ENCODE measurements around the gene CELA1. TPM values are rescaled to one million over a fixed set of nuclear protein-coding genes. Genes with fewer than 3 reads are reported as not detected.

CELA1 gene
- total and polyA plus RNA-seq, 10 of the 15 experiments (the other 5 are each of a cell fraction or from before 2014, with no cell fraction given) = not detected

DNA sequence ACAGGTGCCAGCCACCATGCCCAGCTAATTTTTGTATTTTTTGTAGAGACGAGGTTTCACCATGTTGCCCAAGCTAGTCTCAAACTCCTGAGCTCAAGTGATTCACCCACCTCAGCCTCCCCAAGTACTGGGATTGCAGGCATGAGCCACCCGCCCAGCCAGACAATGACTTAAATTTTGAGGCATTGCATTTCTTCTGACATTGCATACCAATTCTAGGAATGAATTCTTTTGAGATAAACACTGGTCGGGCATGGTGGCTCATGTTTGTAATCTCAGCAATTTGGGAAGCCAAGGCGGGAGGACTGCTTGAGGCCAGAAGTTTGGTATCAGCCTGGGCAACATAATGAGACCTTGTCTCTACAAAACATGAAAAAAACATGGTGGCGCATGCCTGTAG, 2.5 kb upstream of the CELA1 start:
- H3K27ac ChIP-seq (ENCODE audit: control insufficient read depth, insufficient read depth) = no peak overlapping the region
- H4K20me1 ChIP-seq (ENCODE audit: control insufficient read depth, insufficient read depth) = no peaks in the 10 kb centered on the region
- ChIA-PET POLR2A (no interaction called here), CTCF (interaction anchor here (1.0 to 4.2 kb wide), 5 partner anchors 8 to 361 kb away, joined by 3 to 32 read pairs (median 4); no protein-coding TSS in a partner anchor), SMC1A (ENCODE audit: uncharacterized antibody, unreplicated experiment) (interaction anchor here (0.9 to 2.8 kb wide), 3 partner anchors 8 to 183 kb away, joined by 3 to 27 read pairs (median 5); no protein-coding TSS in a partner anchor), RAD21 (ENCODE audit: unreplicated experiment) (interaction anchor here (1.8 kb wide), 1 partner anchor 584 kb away, joined by 4 read pairs; no protein-coding TSS in a partner anchor)
- intact Hi-C loops (cut with micrococcal nuclease; ENCODE audit: unreplicated experiment) = no loop called here
- no peak overlapping the region for H3K9ac ChIP-seq (ENCODE audit: control insufficient read depth, insufficient read depth, low read length)
- in situ Hi-C loops (cut with MboI) = no loop called here
- no peaks in the 10 kb centered on the region for H3K36me3 ChIP-seq (ENCODE audit: control insufficient read depth in 2 of 2, insufficient read depth in 2 of 2, low read length in 1 of 2)
- no peak for DNase-seq (ENCODE audit: low read depth, low spot score)
- H3K9me3 ChIP-seq (replicated peaks; ENCODE audit: control insufficient read depth, insufficient read depth, low read length) = no peaks in the 10 kb centered on the region
- H3K4me1 ChIP-seq (ENCODE audit: control insufficient read depth, insufficient read depth, low read length) = peaks cover 4% of the 10 kb centered on the region
- 88% methylated on average over 5 of the region's 5 CpGs for WGBS (ENCODE audit: insufficient coverage, insufficient replicate concordance, low lambda C conversion rate, missing lambda C conversion rate)
- TF ChIP-seq CEBPZ (IDR thresholded peaks at IDR 0.05; ENCODE audit: low read depth, low read length) = no peak
- no TSS peak for BruUV-seq (replicated peaks)
- H3K4me2 ChIP-seq (ENCODE audit: control insufficient read depth, insufficient read depth) = no peak overlapping the region
- ATAC-seq = no peak
- no peak overlapping the region for H2AFZ ChIP-seq (ENCODE audit: control insufficient read depth, low read depth, low read length)
- FAIRE-seq = no peak
- H3K79me2 ChIP-seq (ENCODE audit: control insufficient read depth, insufficient read depth, low read length) = no peaks in the 10 kb centered on the region
- H3K4me3 ChIP-seq = no peak overlapping the region
- H3K27me3 ChIP-seq (replicated peaks in 1 of 2; ENCODE audit: control insufficient read depth in 2 of 2, insufficient read depth in 2 of 2, low read length in 1 of 2) = no peaks in the 10 kb centered on the region

DNA sequence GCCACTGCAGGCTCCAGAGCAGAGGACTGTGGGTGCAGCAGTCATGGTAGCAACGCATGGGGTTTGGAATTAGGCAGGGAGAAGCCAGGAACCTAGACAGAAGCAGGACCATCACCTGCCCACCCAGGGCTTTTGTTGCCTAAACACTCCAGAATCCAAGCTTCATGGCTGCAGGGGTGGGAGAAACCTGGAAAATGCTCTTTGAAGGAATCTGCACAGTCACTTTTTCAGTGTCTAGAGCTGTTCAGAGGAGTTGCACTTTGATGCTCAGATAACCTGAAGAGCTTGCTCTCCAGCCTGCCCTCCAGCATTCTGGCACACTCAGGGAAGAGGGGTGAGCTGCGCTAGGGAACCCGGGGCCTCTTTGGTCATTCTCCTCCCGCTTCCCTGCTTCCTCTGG, 1.6 kb upstream of the CELA1 start:
- SMC1A ChIA-PET (ENCODE audit: uncharacterized antibody, unreplicated experiment) = interaction anchor here (2.2 kb wide), 1 partner anchor 184 kb away, joined by 5 read pairs; no protein-coding TSS in a partner anchor
- CTCF ChIA-PET = interaction anchor here (1.0 to 4.2 kb wide), 2 partner anchors 12 to 258 kb away, joined by 3 to 18 read pairs; no protein-coding TSS in a partner anchor
- no peak overlapping the region for H3K4me3 ChIP-seq

More for the DNA sequence above, 1.6 kb upstream of the CELA1 start:
- no peak overlapping the region for H3K9ac ChIP-seq (ENCODE audit: control insufficient read depth, insufficient read depth, low read length)
- DNase-seq (ENCODE audit: low read depth, low spot score) = no peak
- H3K79me2 ChIP-seq (ENCODE audit: control insufficient read depth, insufficient read depth, low read length) = no peaks in the 10 kb centered on the region
- no peak overlapping the region for H3K27ac ChIP-seq (ENCODE audit: control insufficient read depth, insufficient read depth)
- WGBS (ENCODE audit: insufficient coverage, insufficient replicate concordance, low lambda C conversion rate, missing lambda C conversion rate) = 83% methylated on average over 4 of the region's 4 CpGs
- peaks cover 11% of the 10 kb centered on the region for H3K4me1 ChIP-seq (ENCODE audit: control insufficient read depth, insufficient read depth, low read length)
- intact Hi-C loops (cut with micrococcal nuclease; ENCODE audit: unreplicated experiment) = no loop called here
- H3K36me3 ChIP-seq (ENCODE audit: control insufficient read depth in 2 of 2, insufficient read depth in 2 of 2, low read length in 1 of 2) = no peaks in the 10 kb centered on the region
- ATAC-seq = no peak
- H3K27me3 ChIP-seq (replicated peaks in 1 of 2; ENCODE audit: control insufficient read depth in 2 of 2, insufficient read depth in 2 of 2, low read length in 1 of 2) = no peaks in the 10 kb centered on the region
- FAIRE-seq = no peak
- no peaks in the 10 kb centered on the region for H4K20me1 ChIP-seq (ENCODE audit: control insufficient read depth, insufficient read depth)
- POLR2A ChIA-PET = no interaction called here
- RAD21 ChIA-PET (ENCODE audit: unreplicated experiment) = no interaction called here
- TF ChIP-seq RBBP5 (conservative IDR thresholded peaks at IDR 0.05) (no peak), KAT2A (conservative IDR thresholded peaks at IDR 0.05; ENCODE audit: control insufficient read depth, low read depth, low read length) (no peak), TCF7 (IDR thresholded peaks at IDR 0.05; ENCODE audit: borderline replicate concordance) (no peak), ATF7 (IDR thresholded peaks at IDR 0.05; ENCODE audit: low read depth) (no peak), SUZ12 (IDR thresholded peaks at IDR 0.05; ENCODE audit: unreplicated experiment) (no peak), MYB (IDR thresholded peaks at IDR 0.05; ENCODE audit: borderline replicate concordance, low read depth, low read length) (no peak), DPF2 (IDR thresholded peaks at IDR 0.05) (no peak)
- TF ChIP-seq, protein P1, sequence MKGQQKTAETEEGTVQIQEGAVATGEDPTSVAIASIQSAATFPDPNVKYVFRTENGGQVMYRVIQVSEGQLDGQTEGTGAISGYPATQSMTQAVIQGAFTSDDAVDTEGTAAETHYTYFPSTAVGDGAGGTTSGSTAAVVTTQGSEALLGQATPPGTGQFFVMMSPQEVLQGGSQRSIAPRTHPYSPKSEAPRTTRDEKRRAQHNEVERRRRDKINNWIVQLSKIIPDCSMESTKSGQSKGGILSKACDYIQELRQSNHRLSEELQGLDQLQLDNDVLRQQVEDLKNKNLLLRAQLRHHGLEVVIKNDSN (IDR thresholded peaks at IDR 0.05; ENCODE audit: borderline replicate concordance, extremely low read length, insufficient read depth, low read depth, low read length) = no peak
- no peaks in the 10 kb centered on the region for H3K9me3 ChIP-seq (replicated peaks; ENCODE audit: control insufficient read depth, insufficient read depth, low read length)
- no peak overlapping the region for H3K4me2 ChIP-seq (ENCODE audit: control insufficient read depth, insufficient read depth)
- no peak overlapping the region for H2AFZ ChIP-seq (ENCODE audit: control insufficient read depth, low read depth, low read length)
- no TSS peak for BruUV-seq (replicated peaks)
- in situ Hi-C loops (cut with MboI) = no loop called here
